GM12878 (cell line): ENCODE measurements around the gene PPP3CA. TPM values are rescaled to one million over a fixed set of nuclear protein-coding genes. Genes with fewer than 3 reads are reported as not detected.

Experiments used
- ATAC-seq: fragments of 200-7000 bp; cut with Tn5 transposase; 3 replicates; pipeline ENCODE4 v1.9.1; 2020; ENCODE audit warnings: mild to moderate bottlenecking, moderate library complexity
- BruUV-seq: library from RNA; stranded (reverse); fragments of 400-500 nt; replicated peaks from 2 replicates; lab custom pipeline; 2021; lab: Mats Ljungman, UMichigan
- CTCF ChIA-PET: fragments of 300-600 bp; sonication (Branson Sonifier 250); formaldehyde crosslinking; extraction: SDS; loops from one replicate; lab custom pipeline; 2021; ENCODE audit warnings: inconsistent platforms; lab: Yijun Ruan, JAX
- POLR2A ChIA-PET: fragments of 350-600 bp; formaldehyde crosslinking; extraction: SDS; loops from one replicate; lab custom pipeline; 2021; ENCODE audit warnings: inconsistent platforms; lab: Charles Lee
- RAD21 ChIA-PET: fragments of 300-600 bp; sonication (Branson Sonifier 250); formaldehyde crosslinking; loops from one replicate; lab custom pipeline; 2023; ENCODE audit warnings: antibody characterized with exemption; ENCODE audit not compliant: unreplicated experiment; lab: Charles Lee
- SMC1A ChIA-PET: fragments of 300-600 bp; sonication (Branson Sonifier 250); formaldehyde crosslinking; loops from one replicate; lab custom pipeline; 2023; ENCODE audit not compliant: unreplicated experiment, uncharacterized antibody; lab: Charles Lee
- DNase-seq: peaks from one replicate; pipeline ENCODE4 v3.0.0-alpha.2; 2011; ENCODE audit warnings: low read depth, low spot score
- FAIRE-seq: peaks from 3 replicates; lab custom pipeline; 2011; peaks lifted over from hg19 to GRCh38; lab: Jason Lieb, UNC
- H2AFZ ChIP-seq: 2 replicates; pipeline ENCODE4 v1.6.0; 2011; ENCODE audit warnings: low read depth, low read length, control low read depth; ENCODE audit not compliant: control insufficient read depth
- H3K27ac ChIP-seq: 2 replicates; pipeline ENCODE4 v1.5.1; 2011; ENCODE audit warnings: control low read depth; ENCODE audit not compliant: control insufficient read depth, insufficient read depth
- H3K27me3 ChIP-seq, 2 experiments: replicated peaks in 1 of 2; 2 replicates each; pipeline versions ENCODE4 v1.6.0 to v1.6.1; 2011; ENCODE audit warnings: low read length in 1 of 2; ENCODE audit not compliant: control insufficient read depth in 2 of 2, insufficient read depth in 2 of 2
- H3K36me3 ChIP-seq, 2 experiments: 2 replicates each; pipeline ENCODE4 v1.5.1; 2011; ENCODE audit warnings: low read length in 1 of 2; ENCODE audit not compliant: control insufficient read depth in 2 of 2, insufficient read depth in 2 of 2
- H3K4me1 ChIP-seq: 2 replicates; pipeline ENCODE4 v1.6.1; 2011; ENCODE audit warnings: mild to moderate bottlenecking, low read length, moderate library complexity, mixed read lengths; ENCODE audit not compliant: control insufficient read depth, insufficient read depth
- H3K4me2 ChIP-seq: 2 replicates; pipeline ENCODE4 v1.6.0; 2011; ENCODE audit warnings: control low read depth; ENCODE audit not compliant: control insufficient read depth, insufficient read depth
- H3K4me3 ChIP-seq: fragments of 200-600 bp; sonication (generic); 2 replicates; pipeline ENCODE4 v1.5.1; 2016
- H3K79me2 ChIP-seq: 2 replicates; pipeline ENCODE4 v1.6.0; 2011; ENCODE audit warnings: low read length; ENCODE audit not compliant: control insufficient read depth, insufficient read depth
- H3K9ac ChIP-seq: 2 replicates; pipeline ENCODE4 v1.8.0; 2011; ENCODE audit warnings: low read length, control low read depth, mixed read lengths; ENCODE audit not compliant: control insufficient read depth, insufficient read depth
- H3K9me3 ChIP-seq: replicated peaks from 3 replicates; pipeline ENCODE4 v1.5.1; 2011; ENCODE audit warnings: mild to moderate bottlenecking, low read length; ENCODE audit not compliant: control insufficient read depth, insufficient read depth
- H4K20me1 ChIP-seq: 2 replicates; pipeline ENCODE4 v1.6.0; 2011; ENCODE audit not compliant: control insufficient read depth, insufficient read depth
- ATF3 ChIP-seq: IDR thresholded peaks from 2 replicates; pipeline ENCODE4 v1.6.1; 2011; ENCODE audit warnings: low read depth, mild to moderate bottlenecking, low read length, moderate library complexity, borderline replicate concordance; ENCODE audit errors: extremely low read depth
- BCL11A ChIP-seq: IDR thresholded peaks from 2 replicates; pipeline ENCODE4 v1.6.1; 2011; ENCODE audit warnings: low read depth, low read length
- CEBPB ChIP-seq, 2 experiments: fragments of 150-350 bp in 1 of 2; IDR thresholded peaks; 2 replicates each; pipeline ENCODE4 v1.6.1; 2012 to 2014; ENCODE audit warnings: low read depth in 2 of 2, low read length in 2 of 2, borderline replicate concordance in 1 of 2, inconsistent platforms in 1 of 2
- EZH2 ChIP-seq: IDR thresholded peaks from 2 replicates; pipeline ENCODE4 v1.6.1; 2012; ENCODE audit warnings: low read depth, mild to moderate bottlenecking, control low read depth, inconsistent platforms, low read length, borderline replicate concordance; ENCODE audit not compliant: control insufficient read depth
- MAX ChIP-seq: IDR thresholded peaks from 2 replicates; pipeline ENCODE4 v1.6.1; 2012; ENCODE audit warnings: low read depth, low read length, improper control_type of control experiment
- NFXL1 ChIP-seq: fragments of 450-650 bp; IDR thresholded peaks from 2 replicates; pipeline ENCODE4 v1.6.1; 2017; ENCODE audit warnings: antibody characterized with exemption, mild to moderate bottlenecking, borderline replicate concordance
- NR2F1 ChIP-seq: fragments of 450-650 bp; conservative IDR thresholded peaks from 2 replicates; pipeline ENCODE4 v1.6.1; 2017; ENCODE audit warnings: mild to moderate bottlenecking
- RAD51 ChIP-seq: fragments of 450-650 bp; IDR thresholded peaks from 2 replicates; pipeline ENCODE4 v1.6.1; 2016; ENCODE audit warnings: moderate library complexity, mild to moderate bottlenecking, inconsistent platforms
- RB1 ChIP-seq: fragments of 450-650 bp; formaldehyde crosslinking; IDR thresholded peaks from 2 replicates; pipeline ENCODE4 v1.6.1; 2017; ENCODE audit warnings: mild to moderate bottlenecking, borderline replicate concordance
- SKIL ChIP-seq: fragments of 450-650 bp; IDR thresholded peaks from 2 replicates; pipeline ENCODE4 v1.6.1; 2017; ENCODE audit warnings: mild to moderate bottlenecking, low read depth, inconsistent platforms; ENCODE audit not compliant: poor library complexity, severe bottlenecking
- SMAD5 ChIP-seq: IDR thresholded peaks from 2 replicates; pipeline ENCODE4 v1.6.1; 2016; ENCODE audit warnings: antibody characterized with exemption, low read depth
- SP1 ChIP-seq: IDR thresholded peaks from one replicate; pipeline ENCODE4 v1.6.1; 2011; ENCODE audit warnings: low read depth, low read length
- SRF ChIP-seq, 2 experiments: IDR thresholded peaks; 2 replicates each; pipeline ENCODE4 v1.6.1; 2011; ENCODE audit warnings: low read depth in 2 of 2, low read length in 2 of 2, mild to moderate bottlenecking in 1 of 2, moderate library complexity in 1 of 2
- TARDBP ChIP-seq: IDR thresholded peaks from 2 replicates; pipeline ENCODE4 v1.6.1; 2016; ENCODE audit warnings: borderline replicate concordance
- TCF3 ChIP-seq: IDR thresholded peaks from 2 replicates; pipeline ENCODE4 v1.6.1; 2012; ENCODE audit warnings: low read depth, mild to moderate bottlenecking, low read length, borderline replicate concordance; ENCODE audit not compliant: insufficient read depth
- ZNF687 ChIP-seq: fragments of 450-650 bp; IDR thresholded peaks from 2 replicates; pipeline ENCODE4 v1.6.1; 2017; ENCODE audit warnings: mild to moderate bottlenecking, moderate library complexity
- WGBS: methylation state at CpG from one replicate; pipeline ENCODE4 v1.1.6; 2016; ENCODE audit warnings: low lambda C conversion rate; ENCODE audit not compliant: insufficient replicate concordance, insufficient coverage; ENCODE audit errors: missing lambda C conversion rate; 5-methylcytosine and 5-hydroxymethylcytosine counted together
- in situ Hi-C: fragments of 300-500 bp; cut with MboI; formaldehyde crosslinking; loops from 9 replicates; pipeline ENCODE4 v1.14.3; 2018; ENCODE audit warnings: mixed read lengths
- intact Hi-C: fragments of 100-400 bp; cut with micrococcal nuclease; formaldehyde crosslinking; loops from one replicate; pipeline ENCODE4 v1.14.2; 2022; ENCODE audit not compliant: unreplicated experiment
- polyA plus RNA-seq, 11 experiments: library from polyadenylated mRNA; depleted of rRNA in 4 of 11; unstranded in 6 of 11; stranded (reverse) in 5 of 11; fragments of >200 nt; fragmentation: Nextera tagmentation in 4 of 11; fragmentation: Illumina TruSeq in 1 of 11; extraction: Ambion mirVana in 4 of 11; extraction: Trizol in 1 of 11; gene quantifications; 1 replicate in 1 of 11; 2 replicates in 10 of 11; pipeline versions ENCODE4 v1.2.1 to v1.2.3, GENCODE V29; 2011 to 2016; ENCODE audit warnings: inconsistent platforms in 2 of 11, missing spikeins in 2 of 11, low read depth in 1 of 11
- total RNA-seq, 4 experiments: library from RNA; depleted of rRNA in 3 of 4; stranded (reverse); fragments of >200 nt in 3 of 4; fragmentation: Illumina TruSeq in 1 of 4; extraction: Trizol in 1 of 4; gene quantifications; 2 replicates each; pipeline versions ENCODE4 v1.2.1 to v1.2.3, GENCODE V29; 2013 to 2021

PPP3CA gene
- total and polyA plus RNA-seq, 10 of the 15 experiments (the other 5 are each of a cell fraction or from before 2014, with no cell fraction given): 0.33 to 9.0 (median 1.0) TPM

- ChIA-PET RAD21 (interaction anchor here (0.9 kb wide), 1 partner anchor 205 kb away, joined by 3 read pairs; no protein-coding TSS in a partner anchor), POLR2A (no interaction called here), CTCF (interaction anchor here (1.2 to 1.9 kb wide), 2 partner anchors 9 to 27 kb away, joined by 3 to 4 read pairs; no protein-coding TSS in a partner anchor), SMC1A (interaction anchor here (0.7 to 1.7 kb wide), 3 partner anchors 14 to 316 kb away, joined by 4 read pairs; no protein-coding TSS in a partner anchor)
- no peaks in the 10 kb centered on the region for H4K20me1 ChIP-seq
- H3K4me1 ChIP-seq: peaks cover 20% of the 10 kb centered on the region
- no peak overlapping the region for H2AFZ ChIP-seq
- no peaks in the 10 kb centered on the region for H3K36me3 ChIP-seq
- no peak for TF ChIP-seq TARDBP
- TF ChIP-seq NR2F1: no peak
- TF ChIP-seq SRF (IDR thresholded peaks at IDR 0.05; ENCODE audit: low read depth in 2 of 2, low read length in 2 of 2): no peak
- TF ChIP-seq TCF3: no peak
- no peak for TF ChIP-seq ATF3
- no peak for TF ChIP-seq SKIL
- no peak for TF ChIP-seq NFXL1
- TF ChIP-seq EZH2: no peak
- no peak for TF ChIP-seq BCL11A
- TF ChIP-seq ZNF687: no peak
- TF ChIP-seq MAX: no peak
- TF ChIP-seq SMAD5: no peak
- TF ChIP-seq SP1: no peak
- no peak for TF ChIP-seq RB1
- no peak for TF ChIP-seq RAD51
- no peak for TF ChIP-seq CEBPB (IDR thresholded peaks at IDR 0.05; ENCODE audit: borderline replicate concordance in 1 of 2, low read depth in 2 of 2, low read length in 2 of 2)
- H3K9ac ChIP-seq: no peak overlapping the region
- WGBS: 61% methylated on average over 4 of the region's 4 CpGs
- no TSS peak for BruUV-seq
- no peak overlapping the region for H3K27ac ChIP-seq
- FAIRE-seq: no peak
- no peak for DNase-seq
- H3K9me3 ChIP-seq: no peaks in the 10 kb centered on the region
- H3K27me3 ChIP-seq: no peaks in the 10 kb centered on the region
- H3K4me2 ChIP-seq: no peak overlapping the region
- in situ Hi-C loops (no loop called here), intact Hi-C loops (loop anchor here (10.0 kb wide), 1 partner anchor 317 kb away; no protein-coding TSS in a partner anchor)
- H3K4me3 ChIP-seq: no peak overlapping the region
- ATAC-seq: no peak
- no peaks in the 10 kb centered on the region for H3K79me2 ChIP-seq
Observed at GRCh38 chr4:101141855-101142254, 205.5 kb downstream of the PPP3CA start.
